GM21367 (cell line): ENCODE measurements around the gene MYO1C.

ENCODE experiments used
- ATAC-seq: cut with Tn5 transposase; IDR thresholded peaks from one replicate; pipeline ENCODE4 v1.9.1; 2021; ENCODE audit not compliant: unreplicated experiment

Gene MYO1C

GRCh38 chr17:1485423-1486376 is 6.8 kb downstream of the MYO1C start:
- ATAC-seq = peak; percentile 11

DNA sequence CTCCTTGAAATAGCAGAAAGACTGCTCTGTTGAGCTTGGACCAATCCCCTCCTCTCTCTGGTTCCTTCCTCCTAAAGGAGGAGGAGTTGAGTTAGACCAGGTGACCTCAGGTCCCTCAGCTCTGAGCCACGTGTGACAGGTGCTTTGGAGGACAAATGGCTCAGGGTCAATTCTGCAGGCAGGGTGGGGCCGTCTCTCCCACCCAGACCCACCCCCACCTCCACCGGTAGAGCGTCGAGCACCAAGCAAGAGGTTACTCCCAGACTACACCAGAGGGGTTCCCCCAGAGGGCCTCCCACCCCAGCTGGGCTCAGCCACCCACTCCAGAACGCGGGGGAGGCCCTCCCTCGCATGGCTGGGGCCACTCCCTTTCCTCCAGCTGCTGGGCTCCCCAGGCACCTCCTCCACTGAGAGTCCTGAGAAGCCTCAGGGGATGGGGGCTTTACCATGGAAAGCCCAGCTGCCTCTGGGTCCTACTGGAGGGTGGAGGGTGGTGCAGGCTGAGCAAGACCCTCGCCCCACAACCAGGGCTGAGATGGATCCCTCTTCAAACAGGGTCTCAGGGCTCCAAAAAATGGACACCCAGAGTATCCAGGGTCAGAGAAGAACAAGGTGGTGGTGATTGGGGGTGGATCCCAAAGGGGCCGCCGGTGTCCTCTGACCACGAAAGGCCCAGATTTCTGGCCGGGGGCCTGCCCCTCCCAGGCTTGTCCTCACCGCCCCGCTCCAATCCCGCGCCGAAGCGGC is 7.6 kb downstream of the MYO1C start:
- ATAC-seq = peak; percentile 20

DNA sequence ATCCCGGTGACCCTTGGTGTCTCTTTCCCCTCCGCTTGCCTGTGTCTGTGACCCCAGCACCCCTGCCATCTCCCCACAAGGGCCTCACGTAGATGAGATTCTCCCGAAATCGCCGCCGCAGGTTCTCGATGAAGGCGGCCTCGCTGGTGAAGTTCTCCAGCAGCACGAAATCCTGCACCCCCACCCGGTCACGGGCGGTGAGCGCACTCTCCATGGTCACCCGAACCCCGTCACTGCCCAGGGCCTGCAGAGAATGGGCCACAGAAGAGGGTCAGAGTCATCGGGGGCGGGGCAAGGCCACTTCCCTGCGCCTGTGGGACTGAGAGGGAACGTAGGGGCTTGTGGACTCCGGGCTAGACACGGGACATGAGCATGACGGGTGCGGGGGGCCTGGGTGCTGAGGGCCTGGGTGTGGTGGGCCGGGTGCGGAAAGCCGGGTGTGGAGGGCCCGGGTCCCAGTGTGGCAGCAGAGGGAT is 8.4 kb downstream of the MYO1C start:
- ATAC-seq = no peak

DNA sequence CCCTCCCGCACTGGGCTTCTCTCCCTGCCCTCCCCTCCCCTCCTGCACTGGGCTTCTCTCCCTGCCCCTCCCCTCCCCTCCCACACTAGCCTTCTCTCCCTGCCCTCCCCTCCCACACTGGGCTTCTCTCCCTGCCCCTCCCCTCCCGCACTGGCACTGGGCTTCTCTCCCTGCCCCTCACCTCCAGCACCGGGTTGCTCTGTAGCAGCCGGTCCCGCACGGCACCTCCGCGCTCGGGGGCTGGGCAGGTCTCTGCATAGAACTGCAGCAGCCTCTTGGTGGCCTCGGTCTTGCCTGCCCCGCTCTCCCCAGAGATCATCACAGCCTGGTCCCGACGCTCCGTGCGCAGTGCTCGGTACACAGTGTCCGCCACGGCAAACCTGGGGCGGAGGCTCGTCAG is 9.8 kb downstream of the MYO1C start:
- no peak for ATAC-seq

- no peak for ATAC-seq
Observed at GRCh38 chr17:1481736-1482135, 10.8 kb downstream of the MYO1C start.

DNA sequence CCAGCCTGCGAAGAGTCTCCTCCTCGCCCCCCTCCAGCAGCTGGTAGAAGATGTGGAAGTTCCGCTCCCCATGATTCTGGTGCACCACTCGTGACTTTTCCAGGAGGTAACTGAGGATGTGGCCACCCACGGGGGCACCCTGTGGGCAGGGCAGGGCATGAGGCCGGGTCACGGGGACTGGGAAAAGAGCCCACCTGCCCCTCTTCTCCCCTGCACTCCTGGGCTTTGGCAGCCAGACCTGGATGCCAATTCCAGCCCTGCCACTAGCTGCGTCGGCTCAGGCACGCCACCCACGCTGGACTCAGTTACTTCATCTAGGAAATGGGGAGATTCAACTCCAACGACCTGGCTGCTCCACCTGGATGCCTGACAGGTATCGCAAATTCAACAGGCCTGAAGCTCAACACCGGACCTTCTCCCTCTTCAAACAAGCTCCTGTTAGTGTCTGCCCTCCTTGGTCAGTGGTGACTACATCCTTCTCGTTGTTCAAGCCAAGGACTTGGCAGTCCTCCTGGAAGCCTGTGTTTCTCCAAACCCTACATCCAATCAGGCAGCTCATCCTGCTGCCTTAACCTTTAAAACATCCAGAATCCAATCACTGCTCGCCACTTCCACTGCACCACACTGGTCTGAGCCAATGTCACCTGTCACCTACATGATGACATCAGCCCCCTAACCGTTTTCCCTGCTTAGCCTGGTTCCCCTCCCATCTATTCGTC is 11.6 kb downstream of the MYO1C start:
- no peak for ATAC-seq

DNA sequence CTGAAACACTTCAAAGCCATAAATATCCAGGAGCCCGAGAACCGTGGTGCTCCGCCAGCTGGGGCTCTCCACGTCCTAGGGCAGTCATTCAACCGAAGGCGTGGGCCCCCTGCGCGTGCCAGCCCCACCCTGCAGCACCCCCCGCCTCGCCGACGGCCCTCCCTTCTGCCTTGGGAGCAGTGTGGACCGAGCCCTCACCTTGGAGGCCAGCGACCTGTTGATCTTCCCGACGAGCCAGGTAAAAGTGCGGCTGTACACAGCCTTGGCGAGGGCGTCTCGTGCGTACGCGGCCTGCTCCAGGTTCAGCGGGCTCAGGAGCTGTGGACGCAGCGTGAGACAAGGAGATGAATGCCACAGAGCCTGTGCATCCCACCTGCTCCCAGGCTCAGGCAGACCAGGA is 14.1 kb downstream of the MYO1C start:
- no peak for ATAC-seq

DNA sequence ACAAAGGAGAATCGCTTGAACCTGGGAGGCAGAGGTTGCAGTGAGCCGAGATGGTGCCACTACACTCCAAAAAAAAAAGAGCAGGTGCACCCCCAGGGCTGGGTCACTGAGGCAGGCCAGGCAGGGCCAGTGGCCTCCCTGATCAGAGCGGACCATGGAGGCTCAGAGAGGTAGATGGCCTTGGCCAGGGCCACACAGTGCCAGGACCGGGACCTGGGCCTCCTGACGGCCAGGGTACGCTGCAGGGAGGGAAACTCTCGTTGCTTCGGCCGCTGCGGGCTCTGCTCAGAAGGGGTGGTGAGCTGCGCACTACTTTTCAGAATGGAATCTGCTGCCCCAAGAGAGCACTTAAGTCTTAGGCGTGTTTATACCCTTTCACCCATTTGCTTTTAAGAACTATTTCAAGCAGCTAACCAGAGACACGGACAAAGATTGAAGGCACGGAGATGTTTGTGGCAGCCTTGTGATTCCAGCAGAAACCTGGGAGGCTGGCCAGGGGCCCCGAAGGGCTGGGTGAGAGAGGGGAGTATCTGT is 17.1 kb downstream of the MYO1C start:
- no peak for ATAC-seq

GRCh38 chr17:1474402-1475189 is 17.9 kb downstream of the MYO1C start:
- ATAC-seq = no peak

GRCh38 chr17:1473841-1474240 is 18.6 kb downstream of the MYO1C start:
- no peak for ATAC-seq

DNA sequence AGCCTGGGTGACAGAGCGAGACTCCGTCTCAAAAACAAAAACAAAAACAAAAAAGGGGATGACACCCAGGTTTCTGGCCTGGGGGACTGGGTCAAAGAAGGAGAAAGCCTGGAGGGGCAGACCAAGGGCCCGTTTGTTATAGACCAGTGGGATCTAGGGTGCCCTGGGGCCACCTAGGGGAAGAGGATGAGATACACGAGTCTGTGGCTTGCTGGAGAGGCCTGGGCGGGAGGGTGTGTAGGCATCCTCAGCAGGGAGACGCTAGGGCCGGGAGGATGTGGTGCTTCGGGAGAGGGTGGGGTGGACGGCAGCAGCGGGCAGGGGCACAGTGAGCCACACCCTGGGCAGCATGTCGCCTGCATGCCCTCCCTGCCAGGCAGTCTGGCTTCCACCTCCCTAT is 19.3 kb downstream of the MYO1C start:
- no peak for ATAC-seq

GRCh38 chr17:1471911-1472821 is 20.3 kb downstream of the MYO1C start:
- no peak for ATAC-seq

DNA sequence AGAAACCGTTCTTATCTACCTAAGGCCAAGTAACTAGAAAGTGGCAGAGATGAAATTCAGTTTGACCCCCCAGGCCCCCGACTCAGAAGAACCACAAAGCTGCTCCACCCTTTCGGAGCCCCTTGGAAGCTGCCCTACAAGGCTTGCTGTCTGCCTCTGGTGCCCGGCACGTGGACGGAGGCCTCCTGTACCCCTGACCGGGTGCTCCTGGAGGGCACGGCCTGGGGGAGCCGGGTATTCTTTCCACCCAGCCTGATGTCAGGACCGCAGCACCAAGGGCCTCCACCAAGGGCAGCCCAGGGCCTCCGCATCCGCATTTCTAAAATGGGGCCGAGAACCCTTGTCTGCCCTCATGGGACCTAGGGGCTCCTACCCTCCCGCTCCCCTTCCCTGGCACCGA is 21.0 kb downstream of the MYO1C start:
- ATAC-seq = no peak

- no peak for ATAC-seq
Observed at GRCh38 chr17:1470755-1471462, 21.6 kb downstream of the MYO1C start.

DNA sequence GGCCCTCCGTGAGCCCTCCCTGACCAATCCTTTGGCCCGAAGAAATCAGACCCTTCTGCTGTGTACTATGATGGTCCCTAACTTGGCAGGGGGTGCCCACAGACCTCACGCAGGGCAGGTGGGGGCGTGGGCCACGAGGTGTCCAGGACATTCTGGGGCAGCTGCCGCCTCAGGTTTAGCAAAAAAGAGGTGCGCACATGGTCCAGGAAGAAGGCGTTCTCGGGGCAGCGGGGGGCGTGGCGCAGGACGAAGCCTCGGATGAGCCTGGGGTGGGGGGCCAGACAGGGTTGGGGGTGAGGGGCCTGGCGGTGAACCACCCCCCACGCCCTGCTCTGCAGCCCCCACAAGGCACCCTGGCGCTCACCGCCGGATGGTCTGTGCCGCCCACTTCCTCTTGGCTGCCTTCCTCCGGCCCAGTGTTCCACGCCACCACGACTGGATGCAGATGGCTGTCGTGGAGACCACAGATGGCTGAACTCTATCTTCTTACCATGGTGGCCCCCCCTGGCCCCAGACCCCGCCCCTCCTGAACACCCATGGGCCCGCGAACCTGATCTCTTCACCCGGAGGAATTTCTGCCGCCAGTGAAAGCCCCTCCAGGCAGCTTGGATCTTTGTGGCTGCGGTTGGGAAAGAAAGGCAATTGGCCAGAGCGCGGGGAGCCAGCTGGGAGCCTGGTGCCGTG is 22.3 kb downstream of the MYO1C start:
- no peak for ATAC-seq

- no peak for ATAC-seq
Observed at GRCh38 chr17:1469231-1469852, 23.1 kb downstream of the MYO1C start.

DNA sequence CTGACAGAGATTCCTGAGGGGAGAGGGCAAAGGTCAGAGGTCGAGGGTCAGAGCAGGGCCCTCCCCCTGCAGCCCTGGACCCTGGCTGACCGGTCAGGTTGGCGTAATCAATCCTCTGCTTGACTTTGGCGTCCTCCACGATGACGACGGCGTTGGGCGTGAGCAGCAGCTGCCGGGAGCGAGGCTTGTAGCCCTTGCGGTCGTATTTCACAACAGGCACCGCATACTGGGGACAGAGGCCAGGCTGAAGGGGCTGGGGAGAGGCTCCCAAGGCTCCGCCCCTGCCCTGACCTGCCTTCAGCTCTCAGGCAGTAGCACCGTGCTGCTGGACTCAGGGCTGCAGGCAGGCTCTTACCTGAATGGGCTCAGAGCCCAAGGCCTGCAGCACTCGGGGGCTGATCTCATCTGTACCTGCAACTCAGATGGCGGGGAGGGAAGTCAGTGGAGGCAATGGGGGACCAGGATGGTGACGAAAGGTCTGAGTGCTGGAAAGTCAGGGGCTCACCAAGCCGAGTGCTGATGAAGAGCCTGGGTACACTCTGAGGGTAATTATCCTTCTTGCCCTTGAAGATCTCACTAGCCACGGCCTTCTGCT is 24.5 kb downstream of the MYO1C start:
- no peak for ATAC-seq
